ENCODE results near the gene CDK18.

The CDK18 gene

DNA sequence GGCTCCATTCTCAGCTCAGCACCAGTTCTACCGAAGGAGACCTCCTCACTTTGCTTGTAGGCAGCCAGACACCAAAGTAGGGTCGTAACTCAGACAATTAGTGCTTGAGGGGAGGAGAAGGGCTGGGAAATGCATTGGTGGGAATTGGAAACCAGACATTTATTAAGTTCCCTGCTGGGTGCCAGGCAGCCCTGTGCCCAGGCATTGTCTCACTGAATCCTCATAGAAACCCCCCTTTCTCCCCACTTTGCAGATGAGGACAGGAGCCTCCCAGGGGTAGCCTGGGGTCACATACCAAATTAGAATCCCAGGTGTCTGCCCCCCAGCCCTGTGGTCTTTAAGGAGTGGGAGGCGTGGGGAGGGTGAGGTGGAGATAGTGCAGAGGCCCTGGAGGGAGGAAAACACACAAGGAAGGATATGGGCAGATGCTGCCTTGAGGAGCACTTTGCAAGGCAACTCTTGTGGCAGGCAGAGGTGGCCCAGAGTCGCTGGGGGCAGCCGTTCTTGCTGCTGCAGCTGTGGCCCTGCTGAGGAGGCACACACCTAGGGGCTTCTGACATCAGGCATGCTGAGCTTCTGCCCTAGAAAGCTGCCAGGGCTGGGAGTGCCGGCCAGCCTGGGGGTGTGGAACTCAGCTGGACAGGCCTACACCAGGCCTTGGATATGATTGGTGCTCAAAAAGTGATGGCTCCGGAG, 29.4 kb downstream of the CDK18 start:
- TF ChIP-seq, protein P1, sequence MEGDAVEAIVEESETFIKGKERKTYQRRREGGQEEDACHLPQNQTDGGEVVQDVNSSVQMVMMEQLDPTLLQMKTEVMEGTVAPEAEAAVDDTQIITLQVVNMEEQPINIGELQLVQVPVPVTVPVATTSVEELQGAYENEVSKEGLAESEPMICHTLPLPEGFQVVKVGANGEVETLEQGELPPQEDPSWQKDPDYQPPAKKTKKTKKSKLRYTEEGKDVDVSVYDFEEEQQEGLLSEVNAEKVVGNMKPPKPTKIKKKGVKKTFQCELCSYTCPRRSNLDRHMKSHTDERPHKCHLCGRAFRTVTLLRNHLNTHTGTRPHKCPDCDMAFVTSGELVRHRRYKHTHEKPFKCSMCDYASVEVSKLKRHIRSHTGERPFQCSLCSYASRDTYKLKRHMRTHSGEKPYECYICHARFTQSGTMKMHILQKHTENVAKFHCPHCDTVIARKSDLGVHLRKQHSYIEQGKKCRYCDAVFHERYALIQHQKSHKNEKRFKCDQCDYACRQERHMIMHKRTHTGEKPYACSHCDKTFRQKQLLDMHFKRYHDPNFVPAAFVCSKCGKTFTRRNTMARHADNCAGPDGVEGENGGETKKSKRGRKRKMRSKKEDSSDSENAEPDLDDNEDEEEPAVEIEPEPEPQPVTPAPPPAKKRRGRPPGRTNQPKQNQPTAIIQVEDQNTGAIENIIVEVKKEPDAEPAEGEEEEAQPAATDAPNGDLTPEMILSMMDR (IDR thresholded peaks at IDR 0.05), result no peak
- H3K4me3 Mint-ChIP-seq, result no peak overlapping the region
- DNase-seq, result no peak
- peaks cover 39% of the 10 kb centered on the region for H3K27me3 Mint-ChIP-seq (ENCODE audit: low read depth, poor library complexity)
- H3K4me1 Mint-ChIP-seq, result peaks cover 29% of the 10 kb centered on the region
- H3K27ac Mint-ChIP-seq, result peak overlapping the region; percentile 33
- H3K36me3 Mint-ChIP-seq (ENCODE audit: low read depth), result peaks cover 7% of the 10 kb centered on the region
- no peaks in the 10 kb centered on the region for H3K9me3 Mint-ChIP-seq

- TF ChIP-seq, protein P1 (IDR thresholded peaks at IDR 0.05), result no peak
- Mint-ChIP-seq H3K9me3 (no peaks in the 10 kb centered on the region), H3K27me3 (ENCODE audit: low read depth, poor library complexity) (peaks cover 44% of the 10 kb centered on the region), H3K27ac (no peak overlapping the region), H3K36me3 (ENCODE audit: low read depth) (peaks cover 7% of the 10 kb centered on the region), H3K4me3 (no peak overlapping the region), H3K4me1 (peaks cover 27% of the 10 kb centered on the region)
- no peak for DNase-seq
These were observed 30.0 kb downstream of the CDK18 start for GRCh38 chr1:205534444-205534985.

DNA sequence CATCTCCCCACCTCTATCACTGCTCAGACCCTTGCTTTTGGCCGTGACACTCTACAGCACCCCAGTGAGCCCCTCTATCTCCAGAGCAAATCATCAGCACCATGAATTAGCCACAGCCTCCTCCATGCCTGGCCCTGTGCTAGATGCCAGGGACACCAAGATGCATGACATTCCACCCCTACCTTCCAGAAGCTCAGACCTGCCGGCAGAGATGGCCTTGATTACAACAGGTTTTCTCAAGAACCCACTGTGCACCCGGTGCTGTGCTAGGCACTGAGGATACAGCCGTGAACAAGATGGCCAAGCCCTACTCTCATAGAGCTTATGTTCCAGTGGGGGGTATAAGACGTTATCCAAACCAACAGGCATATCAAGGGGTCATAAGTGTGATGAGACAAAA, 30.6 kb downstream of the CDK18 start:
- no peaks in the 10 kb centered on the region for H3K9me3 Mint-ChIP-seq
- no peak for DNase-seq
- TF ChIP-seq, protein P1 (IDR thresholded peaks at IDR 0.05), result no peak
- peaks cover 24% of the 10 kb centered on the region for H3K4me1 Mint-ChIP-seq
- peaks cover 7% of the 10 kb centered on the region for H3K36me3 Mint-ChIP-seq (ENCODE audit: low read depth)
- peaks cover 42% of the 10 kb centered on the region for H3K27me3 Mint-ChIP-seq (ENCODE audit: low read depth, poor library complexity)
- no peak overlapping the region for H3K27ac Mint-ChIP-seq
- no peak overlapping the region for H3K4me3 Mint-ChIP-seq

- H3K27me3 Mint-ChIP-seq (ENCODE audit: low read depth, poor library complexity), result peaks cover 45% of the 10 kb centered on the region
- no peak overlapping the region for H3K27ac Mint-ChIP-seq
- DNase-seq, result no peak
- H3K4me3 Mint-ChIP-seq, result no peak overlapping the region
- TF ChIP-seq, protein P1 (IDR thresholded peaks at IDR 0.05), result no peak
- H3K9me3 Mint-ChIP-seq, result peaks cover 3% of the 10 kb centered on the region
- H3K4me1 Mint-ChIP-seq, result peaks cover 24% of the 10 kb centered on the region
- peaks cover under 1% of the 10 kb centered on the region for H3K36me3 Mint-ChIP-seq (ENCODE audit: low read depth)
These were observed 31.6 kb downstream of the CDK18 start for GRCh38 chr1:205535866-205536758.

GRCh38 chr1:205536759-205537361, 32.4 kb downstream of the CDK18 start:
- TF ChIP-seq, protein P1 (IDR thresholded peaks at IDR 0.05), result no peak
- peaks cover 53% of the 10 kb centered on the region for H3K27me3 Mint-ChIP-seq (ENCODE audit: low read depth, poor library complexity)
- H3K36me3 Mint-ChIP-seq (ENCODE audit: low read depth), result peaks cover 4% of the 10 kb centered on the region
- no peak overlapping the region for H3K27ac Mint-ChIP-seq
- H3K4me3 Mint-ChIP-seq, result no peak overlapping the region
- H3K9me3 Mint-ChIP-seq, result peaks cover 11% of the 10 kb centered on the region
- DNase-seq, result no peak
- H3K4me1 Mint-ChIP-seq, result peaks cover 24% of the 10 kb centered on the region
